22Rv1 (cell line): ENCODE measurements around the gene SH3TC1.

Source experiments
- ZFX ChIP-seq: fragments of 450-650 bp; IDR thresholded peaks from 2 replicates; pipeline ENCODE4 v1.6.1; 2017; ENCODE audit warnings: antibody characterized with exemption, borderline replicate concordance
- TF ChIP-seq, protein P1 (sequence below): fragments of 450-650 bp; IDR thresholded peaks from 2 replicates; pipeline ENCODE4 v1.5.1; 2017; ENCODE audit warnings: mild to moderate bottlenecking

- TF ChIP-seq, protein P1, sequence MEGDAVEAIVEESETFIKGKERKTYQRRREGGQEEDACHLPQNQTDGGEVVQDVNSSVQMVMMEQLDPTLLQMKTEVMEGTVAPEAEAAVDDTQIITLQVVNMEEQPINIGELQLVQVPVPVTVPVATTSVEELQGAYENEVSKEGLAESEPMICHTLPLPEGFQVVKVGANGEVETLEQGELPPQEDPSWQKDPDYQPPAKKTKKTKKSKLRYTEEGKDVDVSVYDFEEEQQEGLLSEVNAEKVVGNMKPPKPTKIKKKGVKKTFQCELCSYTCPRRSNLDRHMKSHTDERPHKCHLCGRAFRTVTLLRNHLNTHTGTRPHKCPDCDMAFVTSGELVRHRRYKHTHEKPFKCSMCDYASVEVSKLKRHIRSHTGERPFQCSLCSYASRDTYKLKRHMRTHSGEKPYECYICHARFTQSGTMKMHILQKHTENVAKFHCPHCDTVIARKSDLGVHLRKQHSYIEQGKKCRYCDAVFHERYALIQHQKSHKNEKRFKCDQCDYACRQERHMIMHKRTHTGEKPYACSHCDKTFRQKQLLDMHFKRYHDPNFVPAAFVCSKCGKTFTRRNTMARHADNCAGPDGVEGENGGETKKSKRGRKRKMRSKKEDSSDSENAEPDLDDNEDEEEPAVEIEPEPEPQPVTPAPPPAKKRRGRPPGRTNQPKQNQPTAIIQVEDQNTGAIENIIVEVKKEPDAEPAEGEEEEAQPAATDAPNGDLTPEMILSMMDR: no peak
- no peak for TF ChIP-seq ZFX
Measured at GRCh38 chr4:8224975-8225625, 26.0 kb downstream of the SH3TC1 start.
